Middle frontal gyrus (tissue), 1 donor: ENCODE results near the gene WDR83.
A peak's percentile ranks its signal among the peaks of the same experiment; 100 is the strongest.
"Not testable (repeated sequence)": the region's sequence is repeated elsewhere in the genome, so short reads cannot be mapped to it uniquely, and the experiment has no call there.

ENCODE experiments used
- DNase-seq: peaks from one replicate; pipeline ENCODE4 v3.0.0-alpha.2; 2015; ENCODE audit warnings: low spot score; ENCODE audit errors: extremely low spot score

The WDR83 gene

GRCh38 chr19:12685831-12686230 is 19.2 kb downstream of the WDR83 start:
- no peak for DNase-seq

- no peak for DNase-seq
Measured at GRCh38 chr19:12687496-12688196, 21.0 kb downstream of the WDR83 start, which contains the start of gene GNG14. TSS of gene GNG14 (plus strand) at chr19:12687998. CDS start at chr19:12688049, 51 bp downstream.

- DNase-seq = no peak
Measured at GRCh38 chr19:12689012-12689411, 22.4 kb downstream of the WDR83 start.

- DNase-seq = no peak
Measured at GRCh38 chr19:12689581-12690216, 23.1 kb downstream of the WDR83 start.

- no peak for DNase-seq
Measured at GRCh38 chr19:12692960-12693359, 26.4 kb downstream of the WDR83 start.

GRCh38 chr19:12694641-12695040 is 28.0 kb downstream of the WDR83 start:
- no peak for DNase-seq

- no peak for DNase-seq
Measured at GRCh38 chr19:12695096-12695495, 28.5 kb downstream of the WDR83 start.

GRCh38 chr19:12695514-12695913 is 28.9 kb downstream of the WDR83 start:
- DNase-seq = no peak

GRCh38 chr19:12695997-12696365 is 29.4 kb downstream of the WDR83 start:
- DNase-seq = no peak

GRCh38 chr19:12696366-12697335 is 30.0 kb downstream of the WDR83 start, which contains the start of gene FBXW9:
TSS of gene FBXW9 (minus strand) at chr19:12696631. CDS start at chr19:12696581, 50 bp downstream.
- peak; percentile 92 for DNase-seq

GRCh38 chr19:12697425-12697824 is 30.8 kb downstream of the WDR83 start:
- DNase-seq = not testable (repeated sequence)

- DNase-seq = no peak
Measured at GRCh38 chr19:12698138-12698537, 31.5 kb downstream of the WDR83 start.

- no peak for DNase-seq
Measured at GRCh38 chr19:12701596-12702282, 35.1 kb downstream of the WDR83 start.

- DNase-seq = no peak
Measured at GRCh38 chr19:12703046-12703445, 36.4 kb downstream of the WDR83 start.

GRCh38 chr19:12705169-12705568 is 38.6 kb downstream of the WDR83 start:
- no peak for DNase-seq

- no peak for DNase-seq
Measured at GRCh38 chr19:12705654-12706331, 39.2 kb downstream of the WDR83 start.

- DNase-seq = no peak
Measured at GRCh38 chr19:12706332-12706718, 39.7 kb downstream of the WDR83 start.

GRCh38 chr19:12708641-12709040 is 42.0 kb downstream of the WDR83 start:
- no peak for DNase-seq

- DNase-seq = no peak
Measured at GRCh38 chr19:12711187-12711586, 44.6 kb downstream of the WDR83 start.

GRCh38 chr19:12712077-12712476 is 45.5 kb downstream of the WDR83 start:
- DNase-seq = not testable (repeated sequence)

- DNase-seq = not testable (repeated sequence)
Measured at GRCh38 chr19:12713304-12713703, 46.7 kb downstream of the WDR83 start.
